ENCODE results near the gene NRDE2.

GRCh38 chr14:90379106-90379505 lies 47.4 kb upstream of the NRDE2 start:
- no peak for TF ChIP-seq CTCF (IDR thresholded peaks at IDR 0.05)
- TF ChIP-seq POLR2AphosphoS5 (IDR thresholded peaks at IDR 0.05) = no peak
